GM12878 (cell line): Measurements from ENCODE around the gene C10orf88.

Experiments
- EGR1 ChIP-seq, 2 experiments: IDR thresholded peaks; 1 replicate in 1 of 2; 2 replicates in 1 of 2; pipeline ENCODE4 v1.6.1; 2011 to 2012; ENCODE audit warnings: low read depth in 2 of 2, low read length in 2 of 2, borderline replicate concordance in 1 of 2, mild to moderate bottlenecking in 1 of 2, moderate library complexity in 1 of 2
- EZH2 ChIP-seq: IDR thresholded peaks from 2 replicates; pipeline ENCODE4 v1.6.1; 2012; ENCODE audit warnings: low read depth, mild to moderate bottlenecking, control low read depth, inconsistent platforms, low read length, borderline replicate concordance; ENCODE audit not compliant: control insufficient read depth
- HDAC6 ChIP-seq: fragments of 200-600 bp; sonication (generic); IDR thresholded peaks from one replicate; pipeline ENCODE4 v1.8.0; 2017; ENCODE audit warnings: antibody characterized with exemption; ENCODE audit not compliant: unreplicated experiment
- MYC ChIP-seq: IDR thresholded peaks from 2 replicates; pipeline ENCODE4 v1.6.1; 2011; ENCODE audit warnings: mild to moderate bottlenecking, low read length, moderate library complexity, inconsistent platforms; ENCODE audit not compliant: insufficient read depth, insufficient replicate concordance, insufficient read length, severe bottlenecking
- SREBF2 ChIP-seq: IDR thresholded peaks from 2 replicates; pipeline ENCODE4 v1.6.1; 2012; ENCODE audit warnings: mild to moderate bottlenecking, low read length
- ZNF274 ChIP-seq: IDR thresholded peaks from one replicate; pipeline ENCODE4 v1.8.0; 2011; ENCODE audit not compliant: insufficient read length, insufficient read depth
- TF ChIP-seq, protein P1 (sequence below): IDR thresholded peaks from 2 replicates; pipeline ENCODE4 v1.6.1; 2012; ENCODE audit warnings: low read depth, low read length, improper control_type of control experiment
- TF ChIP-seq, protein P2 (sequence below), 3 experiments: IDR thresholded peaks in 2 of 3; conservative IDR thresholded peaks in 1 of 3; 2 replicates each; pipeline ENCODE4 v1.5.1; 2011; ENCODE audit warnings: low read depth in 3 of 3, low read length in 3 of 3, mild to moderate bottlenecking in 3 of 3, control low read depth in 2 of 3, moderate library complexity in 2 of 3, inconsistent platforms in 1 of 3, mixed read lengths in 1 of 3; ENCODE audit not compliant: control insufficient read depth in 2 of 3, insufficient read depth in 1 of 3; ENCODE audit errors: extremely low read depth in 1 of 3
- TF ChIP-seq, protein P3 (sequence below): fragments of 150-350 bp; IDR thresholded peaks from 2 replicates; pipeline ENCODE4 v1.6.1; 2014; ENCODE audit warnings: mild to moderate bottlenecking, low read depth, low read length
- TF ChIP-seq, protein P4 (sequence below): IDR thresholded peaks from 2 replicates; pipeline ENCODE4 v1.6.1; 2011; ENCODE audit warnings: low read depth, low read length, improper control_type of control experiment, borderline replicate concordance

- TF ChIP-seq ZNF274: no peak
- TF ChIP-seq, protein P1, sequence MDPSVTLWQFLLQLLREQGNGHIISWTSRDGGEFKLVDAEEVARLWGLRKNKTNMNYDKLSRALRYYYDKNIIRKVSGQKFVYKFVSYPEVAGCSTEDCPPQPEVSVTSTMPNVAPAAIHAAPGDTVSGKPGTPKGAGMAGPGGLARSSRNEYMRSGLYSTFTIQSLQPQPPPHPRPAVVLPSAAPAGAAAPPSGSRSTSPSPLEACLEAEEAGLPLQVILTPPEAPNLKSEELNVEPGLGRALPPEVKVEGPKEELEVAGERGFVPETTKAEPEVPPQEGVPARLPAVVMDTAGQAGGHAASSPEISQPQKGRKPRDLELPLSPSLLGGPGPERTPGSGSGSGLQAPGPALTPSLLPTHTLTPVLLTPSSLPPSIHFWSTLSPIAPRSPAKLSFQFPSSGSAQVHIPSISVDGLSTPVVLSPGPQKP: no peak
- TF ChIP-seq MYC: no peak
- no peak for TF ChIP-seq HDAC6
- TF ChIP-seq, protein P2, sequence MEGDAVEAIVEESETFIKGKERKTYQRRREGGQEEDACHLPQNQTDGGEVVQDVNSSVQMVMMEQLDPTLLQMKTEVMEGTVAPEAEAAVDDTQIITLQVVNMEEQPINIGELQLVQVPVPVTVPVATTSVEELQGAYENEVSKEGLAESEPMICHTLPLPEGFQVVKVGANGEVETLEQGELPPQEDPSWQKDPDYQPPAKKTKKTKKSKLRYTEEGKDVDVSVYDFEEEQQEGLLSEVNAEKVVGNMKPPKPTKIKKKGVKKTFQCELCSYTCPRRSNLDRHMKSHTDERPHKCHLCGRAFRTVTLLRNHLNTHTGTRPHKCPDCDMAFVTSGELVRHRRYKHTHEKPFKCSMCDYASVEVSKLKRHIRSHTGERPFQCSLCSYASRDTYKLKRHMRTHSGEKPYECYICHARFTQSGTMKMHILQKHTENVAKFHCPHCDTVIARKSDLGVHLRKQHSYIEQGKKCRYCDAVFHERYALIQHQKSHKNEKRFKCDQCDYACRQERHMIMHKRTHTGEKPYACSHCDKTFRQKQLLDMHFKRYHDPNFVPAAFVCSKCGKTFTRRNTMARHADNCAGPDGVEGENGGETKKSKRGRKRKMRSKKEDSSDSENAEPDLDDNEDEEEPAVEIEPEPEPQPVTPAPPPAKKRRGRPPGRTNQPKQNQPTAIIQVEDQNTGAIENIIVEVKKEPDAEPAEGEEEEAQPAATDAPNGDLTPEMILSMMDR (IDR thresholded peaks at IDR 0.05 in 2 of 3, conservative IDR thresholded peaks at IDR 0.05 in 1 of 3; ENCODE audit: control insufficient read depth in 2 of 3, extremely low read depth in 1 of 3, insufficient read depth in 1 of 3, low read depth in 3 of 3, low read length in 3 of 3): no peak
- TF ChIP-seq EGR1 (IDR thresholded peaks at IDR 0.05; ENCODE audit: borderline replicate concordance in 1 of 2, low read depth in 2 of 2, low read length in 2 of 2): no peak
- TF ChIP-seq, protein P3, sequence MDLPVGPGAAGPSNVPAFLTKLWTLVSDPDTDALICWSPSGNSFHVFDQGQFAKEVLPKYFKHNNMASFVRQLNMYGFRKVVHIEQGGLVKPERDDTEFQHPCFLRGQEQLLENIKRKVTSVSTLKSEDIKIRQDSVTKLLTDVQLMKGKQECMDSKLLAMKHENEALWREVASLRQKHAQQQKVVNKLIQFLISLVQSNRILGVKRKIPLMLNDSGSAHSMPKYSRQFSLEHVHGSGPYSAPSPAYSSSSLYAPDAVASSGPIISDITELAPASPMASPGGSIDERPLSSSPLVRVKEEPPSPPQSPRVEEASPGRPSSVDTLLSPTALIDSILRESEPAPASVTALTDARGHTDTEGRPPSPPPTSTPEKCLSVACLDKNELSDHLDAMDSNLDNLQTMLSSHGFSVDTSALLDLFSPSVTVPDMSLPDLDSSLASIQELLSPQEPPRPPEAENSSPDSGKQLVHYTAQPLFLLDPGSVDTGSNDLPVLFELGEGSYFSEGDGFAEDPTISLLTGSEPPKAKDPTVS: no peak
- no peak for TF ChIP-seq SREBF2
- TF ChIP-seq, protein P4, sequence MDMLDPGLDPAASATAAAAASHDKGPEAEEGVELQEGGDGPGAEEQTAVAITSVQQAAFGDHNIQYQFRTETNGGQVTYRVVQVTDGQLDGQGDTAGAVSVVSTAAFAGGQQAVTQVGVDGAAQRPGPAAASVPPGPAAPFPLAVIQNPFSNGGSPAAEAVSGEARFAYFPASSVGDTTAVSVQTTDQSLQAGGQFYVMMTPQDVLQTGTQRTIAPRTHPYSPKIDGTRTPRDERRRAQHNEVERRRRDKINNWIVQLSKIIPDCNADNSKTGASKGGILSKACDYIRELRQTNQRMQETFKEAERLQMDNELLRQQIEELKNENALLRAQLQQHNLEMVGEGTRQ: no peak
- TF ChIP-seq EZH2: no peak
Measured at GRCh38 chr10:122939856-122940543, 14.0 kb downstream of the C10orf88 start.
